ENCODE data around the gene NTN1. TPM values are rescaled to one million over a fixed set of nuclear protein-coding genes. Genes with fewer than 3 reads are reported as not detected.

The NTN1 gene
- polyA plus RNA-seq, 4 donors, result 2.0 to 10.7 (median 3.6) TPM

GRCh38 chr17:9032151-9032550 is 10.8 kb downstream of the NTN1 start:
- DNase-seq (ENCODE audit: low read depth in 4 of 4, low spot score in 3 of 4), result no peak

GRCh38 chr17:9032583-9032982 is 11.3 kb downstream of the NTN1 start:
- DNase-seq (ENCODE audit: low read depth in 4 of 4, low spot score in 3 of 4), result no peak

- DNase-seq (ENCODE audit: low read depth in 4 of 4, low spot score in 3 of 4), result no peak
Measured at GRCh38 chr17:9035249-9035648, 13.9 kb downstream of the NTN1 start.

- no peak for DNase-seq (ENCODE audit: low read depth in 4 of 4, low spot score in 3 of 4)
Measured at GRCh38 chr17:9036336-9036735, 15.0 kb downstream of the NTN1 start.

- no peak for DNase-seq (ENCODE audit: low read depth in 4 of 4, low spot score in 3 of 4)
Measured at GRCh38 chr17:9037736-9038135, 16.4 kb downstream of the NTN1 start.

- no peak for DNase-seq (ENCODE audit: low read depth in 4 of 4, low spot score in 3 of 4)
Measured at GRCh38 chr17:9038380-9038779, 17.1 kb downstream of the NTN1 start.

- no peak for DNase-seq (ENCODE audit: low read depth in 4 of 4, low spot score in 3 of 4)
Measured at GRCh38 chr17:9044772-9045463, 23.6 kb downstream of the NTN1 start.

GRCh38 chr17:9050801-9051401 is 29.6 kb downstream of the NTN1 start:
- DNase-seq (ENCODE audit: low read depth in 4 of 4, low spot score in 3 of 4), result peak in 1 of 4 donors; percentile 11

- no peak for DNase-seq (ENCODE audit: low read depth in 4 of 4, low spot score in 3 of 4)
Measured at GRCh38 chr17:9051561-9051960, 30.3 kb downstream of the NTN1 start.

- DNase-seq (ENCODE audit: low read depth in 4 of 4, low spot score in 3 of 4), result no peak
Measured at GRCh38 chr17:9052921-9053320, 31.6 kb downstream of the NTN1 start.

- DNase-seq (ENCODE audit: low read depth in 4 of 4, low spot score in 3 of 4), result no peak
Measured at GRCh38 chr17:9053406-9053805, 32.1 kb downstream of the NTN1 start.

GRCh38 chr17:9054126-9054975 is 33.0 kb downstream of the NTN1 start:
- no peak for DNase-seq (ENCODE audit: low read depth in 4 of 4, low spot score in 3 of 4)

- no peak for DNase-seq (ENCODE audit: low read depth in 4 of 4, low spot score in 3 of 4)
Measured at GRCh38 chr17:9055281-9055680, 34.0 kb downstream of the NTN1 start.

- no peak for DNase-seq (ENCODE audit: low read depth in 4 of 4, low spot score in 3 of 4)
Measured at GRCh38 chr17:9056566-9056965, 35.3 kb downstream of the NTN1 start.

- no peak for DNase-seq (ENCODE audit: low read depth in 4 of 4, low spot score in 3 of 4)
Measured at GRCh38 chr17:9057310-9057709, 36.0 kb downstream of the NTN1 start.

GRCh38 chr17:9062399-9062902 is 41.1 kb downstream of the NTN1 start:
- no peak for DNase-seq (ENCODE audit: low read depth in 4 of 4, low spot score in 3 of 4)

GRCh38 chr17:9064311-9064834 is 43.1 kb downstream of the NTN1 start:
- DNase-seq (ENCODE audit: low read depth in 4 of 4, low spot score in 3 of 4), result no peak

- DNase-seq (ENCODE audit: low read depth in 4 of 4, low spot score in 3 of 4), result no peak
Measured at GRCh38 chr17:9071016-9071415, 49.7 kb downstream of the NTN1 start.

GRCh38 chr17:9071811-9072498 is 50.6 kb downstream of the NTN1 start:
- DNase-seq (ENCODE audit: low read depth in 4 of 4, low spot score in 3 of 4), result no peak

GRCh38 chr17:9072696-9073339 is 51.5 kb downstream of the NTN1 start:
- DNase-seq (ENCODE audit: low read depth in 4 of 4, low spot score in 3 of 4), result no peak
